ENCODE data around the gene NOC2L. TPM values are rescaled to one million over a fixed set of nuclear protein-coding genes. Genes with fewer than 3 reads are reported as not detected.
"Not testable (repeated sequence)": the region's sequence is repeated elsewhere in the genome, so short reads cannot be mapped to it uniquely, and the experiment has no call there.

The NOC2L gene
- total RNA-seq, 1 donor from 2014 or later, result 73.9 TPM

DNA sequence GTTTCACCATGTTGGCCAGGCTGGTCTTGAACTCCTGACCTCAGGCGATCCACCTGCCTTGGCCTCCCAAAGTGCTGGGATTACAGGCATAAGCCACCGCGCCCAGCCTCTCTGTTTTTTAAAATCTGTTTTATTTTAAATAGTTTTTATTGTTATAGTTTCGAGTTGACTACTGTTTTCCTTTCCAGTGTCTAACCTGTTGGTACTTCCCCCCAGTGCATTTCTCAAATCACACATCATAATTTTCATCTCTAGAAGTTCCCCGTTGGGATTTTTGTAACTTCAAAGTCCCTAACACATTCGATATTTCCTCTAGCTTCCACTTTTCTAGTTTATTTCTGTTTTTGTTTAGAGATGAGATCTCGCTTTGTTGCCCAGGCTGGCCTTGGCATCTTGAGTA is 33.3 kb upstream of the NOC2L start:
- no peak for TF ChIP-seq CTCF (conservative IDR thresholded peaks at IDR 0.05; ENCODE audit: low read depth, low read length)
- H3K4me3 ChIP-seq (ENCODE audit: low read depth, low read length), result no peak overlapping the region
- no peak for DNase-seq (ENCODE audit: low read depth)

GRCh38 chr1:991895-992294 is 32.8 kb upstream of the NOC2L start:
- H3K4me3 ChIP-seq (ENCODE audit: low read depth, low read length), result no peak overlapping the region
- no peak for DNase-seq (ENCODE audit: low read depth)
- no peak for TF ChIP-seq CTCF (conservative IDR thresholded peaks at IDR 0.05; ENCODE audit: low read depth, low read length)

DNA sequence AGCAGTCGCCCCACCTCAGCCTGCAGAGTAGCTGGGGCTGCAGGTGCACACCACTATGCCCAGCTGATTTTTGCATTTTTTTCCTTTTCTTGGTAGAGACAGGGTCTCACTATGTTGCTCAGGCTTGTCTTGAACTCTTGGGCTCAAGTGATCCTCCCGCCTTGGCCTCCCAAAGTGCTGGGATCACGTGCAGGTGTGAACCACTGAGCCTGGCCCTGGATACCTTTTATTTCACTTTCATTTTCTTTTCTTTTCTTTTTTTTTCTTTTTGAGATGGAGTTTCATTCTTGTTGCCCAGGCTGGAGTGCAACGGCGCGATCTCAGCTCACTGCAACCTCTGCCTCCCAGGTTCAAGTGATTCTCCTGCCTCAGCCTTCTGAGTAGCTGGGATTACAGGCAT is 32.2 kb upstream of the NOC2L start:
- DNase-seq (ENCODE audit: low read depth); H3K4me3 ChIP-seq (ENCODE audit: low read depth, low read length): not testable (repeated sequence)

- DNase-seq (ENCODE audit: low read depth); H3K4me3 ChIP-seq (ENCODE audit: low read depth, low read length): not testable (repeated sequence)
Measured at GRCh38 chr1:988061-988460, 29.0 kb upstream of the NOC2L start.

- H3K4me3 ChIP-seq (ENCODE audit: low read depth, low read length), result no peak overlapping the region
- TF ChIP-seq CTCF (conservative IDR thresholded peaks at IDR 0.05; ENCODE audit: low read depth, low read length), result no peak
- no peak for DNase-seq (ENCODE audit: low read depth)
Measured at GRCh38 chr1:985126-985525, 26.1 kb upstream of the NOC2L start.

GRCh38 chr1:984476-984814 is 25.4 kb upstream of the NOC2L start:
- DNase-seq (ENCODE audit: low read depth), result no peak
- no peak for TF ChIP-seq CTCF (conservative IDR thresholded peaks at IDR 0.05; ENCODE audit: low read depth, low read length)
- peak overlapping the region; percentile 14 for H3K4me3 ChIP-seq (ENCODE audit: low read depth, low read length)

DNA sequence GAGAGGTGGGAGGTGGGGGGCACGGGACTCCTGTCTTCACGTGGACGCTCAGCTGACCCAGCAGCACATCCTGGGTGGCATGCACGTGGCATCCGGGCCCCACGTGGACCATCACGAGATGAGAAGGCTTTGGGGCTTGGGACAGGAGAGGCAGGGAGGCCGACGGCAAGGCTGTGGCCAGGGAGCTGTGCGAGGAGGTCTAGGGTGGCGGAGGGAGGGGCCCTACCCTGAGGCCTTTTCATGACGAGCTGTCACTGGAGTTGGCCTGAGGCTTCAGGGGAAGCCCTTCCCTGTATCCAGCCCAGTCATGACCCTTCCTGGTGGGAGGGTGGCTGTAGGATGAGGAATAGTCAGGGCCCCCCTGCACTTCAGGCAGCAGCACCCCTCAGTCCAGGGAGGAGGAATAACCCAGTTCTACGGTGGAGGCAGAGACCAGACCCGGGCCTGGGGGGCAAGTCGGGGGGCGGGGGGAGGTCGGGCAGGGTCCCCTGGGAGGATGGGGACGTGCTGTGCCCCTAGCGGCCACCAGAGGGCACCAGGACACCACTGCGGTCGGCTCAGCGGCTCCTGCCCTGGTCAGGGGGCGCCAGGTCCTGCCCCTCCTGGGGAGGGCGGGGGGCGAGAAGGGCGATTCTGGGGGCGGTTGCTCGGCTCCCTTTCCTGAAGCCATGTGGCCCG is 24.9 kb upstream of the NOC2L start:
- TF ChIP-seq CTCF (conservative IDR thresholded peaks at IDR 0.05; ENCODE audit: low read depth, low read length), result peak; percentile 65
- no peak for DNase-seq (ENCODE audit: low read depth)
- H3K4me3 ChIP-seq (ENCODE audit: low read depth, low read length), result peak overlapping the region; percentile 14

GRCh38 chr1:982765-983436 is 23.8 kb upstream of the NOC2L start:
- no peak for DNase-seq (ENCODE audit: low read depth)
- TF ChIP-seq CTCF (conservative IDR thresholded peaks at IDR 0.05; ENCODE audit: low read depth, low read length), result no peak
- no peak overlapping the region for H3K4me3 ChIP-seq (ENCODE audit: low read depth, low read length)

Data from epithelial cell of proximal tubule (primary cell).